HG02943 (cell line): ENCODE data around the gene TRIM16.
"Not testable (repeated sequence)": the region's sequence is repeated elsewhere in the genome, so short reads cannot be mapped to it uniquely, and the experiment has no call there.

Source experiments
- ATAC-seq: cut with Tn5 transposase; IDR thresholded peaks from one replicate; pipeline ENCODE4 v1.9.1; 2021; ENCODE audit warnings: mild to moderate bottlenecking, low read depth, moderate library complexity; ENCODE audit not compliant: unreplicated experiment

The TRIM16 gene

GRCh38 chr17:15619331-15620058 is 64.6 kb downstream of the TRIM16 start, which contains the start of gene FBXW10B:
Gene FBXW10B, minus strand, starts transcription at chr17:15619704. Its CDS starts 192 bp downstream, at chr17:15619512.
- not testable (repeated sequence) for ATAC-seq

- not testable (repeated sequence) for ATAC-seq
These were observed 67.3 kb downstream of the TRIM16 start for GRCh38 chr17:15616828-15617227.

GRCh38 chr17:15615850-15616249 is 68.3 kb downstream of the TRIM16 start:
- ATAC-seq = not testable (repeated sequence)

- ATAC-seq = not testable (repeated sequence)
These were observed 71.0 kb downstream of the TRIM16 start for GRCh38 chr17:15613111-15613510.

GRCh38 chr17:15592960-15593359 is 91.2 kb downstream of the TRIM16 start:
- ATAC-seq = not testable (repeated sequence)

- not testable (repeated sequence) for ATAC-seq
These were observed 92.1 kb downstream of the TRIM16 start for GRCh38 chr17:15591986-15592385.

- ATAC-seq = not testable (repeated sequence)
These were observed 93.3 kb downstream of the TRIM16 start for GRCh38 chr17:15590844-15591243.

- not testable (repeated sequence) for ATAC-seq
These were observed 94.3 kb downstream of the TRIM16 start for GRCh38 chr17:15589544-15590536.

GRCh38 chr17:15588017-15588416 is 96.1 kb downstream of the TRIM16 start:
- not testable (repeated sequence) for ATAC-seq

- not testable (repeated sequence) for ATAC-seq
These were observed 100.8 kb downstream of the TRIM16 start for GRCh38 chr17:15583313-15583712.

- not testable (repeated sequence) for ATAC-seq
These were observed 102.6 kb downstream of the TRIM16 start for GRCh38 chr17:15581462-15581861.
